Measurements from ENCODE around the gene GRIN3B.

- TF ChIP-seq EP300 (IDR thresholded peaks at IDR 0.05; ENCODE audit: borderline replicate concordance in 1 of 2, low read depth in 1 of 2, low read length in 1 of 2) (no peak), FOXM1 (IDR thresholded peaks at IDR 0.05; ENCODE audit: low read depth) (no peak), USF2 (IDR thresholded peaks at IDR 0.05; ENCODE audit: borderline replicate concordance, low read depth, low read length) (no peak), CTCF (IDR thresholded peaks at IDR 0.05) (no peak), POLR2AphosphoS5 (IDR thresholded peaks at IDR 0.05; ENCODE audit: low read depth, low read length) (no peak), TAF1 (IDR thresholded peaks at IDR 0.05; ENCODE audit: borderline replicate concordance, low read depth, low read length) (no peak), ZBTB33 (IDR thresholded peaks at IDR 0.05; ENCODE audit: borderline replicate concordance, low read depth) (no peak), MXI1 (IDR thresholded peaks at IDR 0.05; ENCODE audit: low read depth, low read length) (no peak), TCF12 (IDR thresholded peaks at IDR 0.05) (no peak), ELF1 (IDR thresholded peaks at IDR 0.05) (no peak), RAD21 (IDR thresholded peaks at IDR 0.05; ENCODE audit: low read length) (no peak), RXRA (IDR thresholded peaks at IDR 0.05; ENCODE audit: borderline replicate concordance, low read depth) (no peak), MAX (IDR thresholded peaks at IDR 0.05; ENCODE audit: low read depth) (no peak)
Measured at GRCh38 chr19:1047696-1048147, 47.5 kb downstream of the GRIN3B start.
